IgD-negative memory B cell (primary cell): ENCODE data around the gene AGPAT2. TPM values are rescaled to one million over a fixed set of nuclear protein-coding genes. Genes with fewer than 3 reads are reported as not detected.
"Not testable (repeated sequence)": the region's sequence is repeated elsewhere in the genome, so short reads cannot be mapped to it uniquely, and the experiment has no call there.

Experiments used
- H3K27ac Mint-ChIP-seq, 3 donors: one replicate each; pipeline ENCODE4 v1.8.0; 2020 to 2022; ENCODE audit warnings: mild to moderate bottlenecking in 3 of 3, mixed read lengths in 3 of 3, moderate library complexity in 1 of 3
- H3K27me3 Mint-ChIP-seq: one replicate; pipeline ENCODE4 v1.8.0; 2021; ENCODE audit warnings: mixed read lengths
- H3K36me3 Mint-ChIP-seq: one replicate; pipeline ENCODE4 v1.8.0; 2020; ENCODE audit warnings: mild to moderate bottlenecking, mixed read lengths
- H3K4me1 Mint-ChIP-seq, 3 donors: one replicate each; pipeline ENCODE4 v1.8.0; 2020 to 2022; ENCODE audit warnings: mixed read lengths in 3 of 3, mild to moderate bottlenecking in 1 of 3
- H3K4me3 Mint-ChIP-seq, 4 donors: one replicate each; pipeline ENCODE4 v1.8.0; 2020 to 2022; ENCODE audit warnings: mild to moderate bottlenecking in 4 of 4, mixed read lengths in 4 of 4, moderate library complexity in 3 of 4
- H3K9me3 Mint-ChIP-seq, 3 donors: one replicate each; pipeline ENCODE4 v1.8.0; 2020 to 2021; ENCODE audit warnings: mixed read lengths in 3 of 3, mild to moderate bottlenecking in 1 of 3
- polyA plus RNA-seq: library from polyadenylated mRNA; unstranded; fragments of 300-500 nt; fragmentation: Illumina TruSeq; gene quantifications from one replicate; pipeline ENCODE4 v1.2.3, GENCODE V29; 2021

The AGPAT2 gene
- polyA plus RNA-seq, 1 donor from 2014 or later, result 42.0 TPM

DNA sequence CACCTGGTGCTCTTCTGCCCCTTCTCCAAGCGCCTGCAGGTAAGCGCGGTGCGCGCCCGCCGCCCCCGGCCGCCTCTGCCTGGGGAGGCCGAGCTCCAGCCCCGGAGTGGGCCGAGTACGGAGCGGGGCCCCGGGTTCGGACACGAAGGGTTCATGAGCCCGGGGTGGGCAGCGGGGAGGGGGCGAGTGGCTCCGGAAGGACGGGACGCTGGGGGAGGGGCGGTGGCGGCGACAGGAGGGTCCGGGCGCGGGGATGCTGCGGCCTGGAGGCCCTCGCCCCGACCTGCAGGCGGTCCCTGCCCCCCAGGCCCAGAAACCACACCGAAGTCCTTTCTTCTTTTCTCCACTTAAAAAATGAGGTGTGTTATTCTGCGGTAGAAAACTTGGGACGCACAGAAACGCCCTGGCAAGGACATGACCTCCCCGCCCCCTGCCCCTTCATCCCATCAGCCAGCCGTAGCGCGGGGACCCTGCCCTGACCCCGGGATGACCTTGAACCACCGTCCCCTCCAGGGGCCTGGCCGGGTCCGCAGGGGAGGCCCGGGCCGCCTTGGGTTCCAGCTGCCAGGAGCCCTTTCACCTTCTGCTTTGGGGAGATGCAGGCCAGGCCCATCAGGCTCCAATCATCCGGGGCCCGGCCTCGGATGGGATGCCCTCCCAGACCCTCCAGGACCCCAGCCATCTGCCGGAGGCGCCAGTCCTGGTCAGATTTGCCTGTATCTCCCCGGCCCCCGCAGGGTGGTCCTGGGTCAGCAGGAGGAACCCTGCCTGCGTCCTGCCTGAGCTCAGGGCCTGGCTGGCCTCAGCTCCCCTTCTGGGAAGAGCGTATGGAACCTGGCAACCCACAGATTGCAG, 25.7 kb upstream of the AGPAT2 start:
- Mint-ChIP-seq H3K27ac (no peak overlapping the region), H3K4me3 (peak overlapping the region in 1 of 4 donors; percentile 33), H3K36me3 (no peaks in the 10 kb centered on the region), H3K4me1 (peaks cover 0 to 5% (median 0%) of the 10 kb centered on the region in 3 donors), H3K27me3 (peaks cover 31% of the 10 kb centered on the region), H3K9me3 (no peaks in the 10 kb centered on the region)

DNA sequence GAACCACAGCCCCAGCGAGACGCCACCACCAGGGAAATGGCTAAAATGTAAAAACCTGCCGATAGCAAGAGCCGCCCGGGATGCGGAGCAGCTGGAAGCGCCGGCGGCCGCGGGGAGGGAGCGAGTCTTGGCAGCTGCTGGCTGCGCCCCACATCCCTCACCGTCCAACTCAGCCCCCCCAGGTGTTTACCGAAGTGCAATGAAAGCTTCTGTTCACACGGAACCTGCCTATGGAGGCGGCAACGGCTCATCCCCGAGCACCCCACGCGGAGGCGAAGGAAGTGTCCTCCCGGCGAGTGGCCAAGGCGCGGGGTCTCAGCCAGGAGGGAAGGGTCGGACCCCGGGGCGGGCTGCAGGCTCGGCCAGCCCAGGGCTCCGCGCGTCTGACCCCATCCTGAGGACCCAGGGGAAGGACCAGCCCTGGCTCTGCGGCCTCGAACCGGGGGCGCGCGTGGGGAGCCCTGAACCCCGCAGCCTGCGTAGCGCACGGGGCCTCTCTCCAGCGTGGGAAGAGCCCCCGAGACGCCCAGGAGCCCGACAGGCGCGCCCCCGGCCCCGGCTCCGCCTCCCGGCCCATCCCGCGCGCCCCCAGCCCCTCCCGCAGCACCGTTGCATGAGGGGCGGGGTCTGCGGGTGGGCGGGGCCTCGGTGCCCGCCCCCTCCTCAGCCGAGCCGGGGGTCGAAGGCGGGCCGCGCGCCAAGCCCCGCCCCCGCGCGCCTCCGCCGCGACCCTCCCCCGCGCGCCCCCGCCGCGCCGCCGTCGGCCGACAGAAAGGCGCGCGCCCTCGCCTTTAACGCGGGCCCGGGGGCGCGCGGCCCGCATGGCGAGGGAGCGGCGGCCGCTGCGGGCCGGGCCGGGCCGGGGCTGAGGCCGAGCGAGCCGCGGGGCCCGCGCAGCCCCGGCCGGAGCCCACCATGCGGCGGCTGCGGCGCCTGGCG, 24.8 kb upstream of the AGPAT2 start, which contains the start of gene DIPK1B:
DIPK1B (plus strand) TSS at position 822 of the 939 bp plus-strand sequence; CDS start at position 916, 94 bp downstream.
- Mint-ChIP-seq H3K27ac (peak within 1 kb of the TSS in 1 of 3 donors; percentile 21), H3K36me3 (no peaks in the 10 kb centered on the region), H3K27me3 (peaks cover 31% of the 10 kb centered on the region), H3K4me3 (peak within 1 kb of the TSS; percentile 61 to 91 (median 76)), H3K9me3 (no peaks in the 10 kb centered on the region), H3K4me1 (peaks cover 0 to 5% (median 0%) of the 10 kb centered on the region in 3 donors)

GRCh38 chr9:136711219-136711648, 24.0 kb upstream of the AGPAT2 start:
- H3K27ac Mint-ChIP-seq, result peak overlapping the region in 1 of 3 donors; percentile 21
- not testable (repeated sequence) for H3K4me1 Mint-ChIP-seq, H3K9me3 Mint-ChIP-seq, H3K36me3 Mint-ChIP-seq
- H3K4me3 Mint-ChIP-seq, result peak overlapping the region; percentile 16 to 91 (median 76)
- H3K27me3 Mint-ChIP-seq, result peaks cover 31% of the 10 kb centered on the region

- H3K27ac Mint-ChIP-seq, result peak overlapping the region in 1 of 3 donors; percentile 26
- peaks cover 27% of the 10 kb centered on the region for H3K27me3 Mint-ChIP-seq
- H3K4me1 Mint-ChIP-seq, result peaks cover 0 to 5% (median 0%) of the 10 kb centered on the region in 3 donors
- H3K9me3 Mint-ChIP-seq, result no peaks in the 10 kb centered on the region
- H3K4me3 Mint-ChIP-seq, result peak overlapping the region in 3 of 4 donors; percentile 66 to 91 (median 78)
- no peaks in the 10 kb centered on the region for H3K36me3 Mint-ChIP-seq
Observed at GRCh38 chr9:136710543-136710942, 23.3 kb upstream of the AGPAT2 start.

GRCh38 chr9:136709454-136710109, 22.3 kb upstream of the AGPAT2 start:
- Mint-ChIP-seq H3K9me3 (no peaks in the 10 kb centered on the region), H3K27me3 (peaks cover 27% of the 10 kb centered on the region), H3K27ac (no peak overlapping the region), H3K4me3 (no peak overlapping the region), H3K4me1 (peaks cover 0 to 8% (median 0%) of the 10 kb centered on the region in 3 donors), H3K36me3 (no peaks in the 10 kb centered on the region)

- H3K36me3 Mint-ChIP-seq, result no peaks in the 10 kb centered on the region
- peak overlapping the region in 1 of 4 donors; percentile 60 for H3K4me3 Mint-ChIP-seq
- H3K4me1 Mint-ChIP-seq, result peaks cover 0 to 7% (median 7%) of the 10 kb centered on the region in 3 donors
- H3K27me3 Mint-ChIP-seq, result peaks cover 23% of the 10 kb centered on the region
- H3K27ac Mint-ChIP-seq, result no peak overlapping the region
- no peaks in the 10 kb centered on the region for H3K9me3 Mint-ChIP-seq
Observed at GRCh38 chr9:136707849-136708517, 20.7 kb upstream of the AGPAT2 start.

- Mint-ChIP-seq H3K27me3 (peaks cover 23% of the 10 kb centered on the region), H3K36me3 (no peaks in the 10 kb centered on the region), H3K4me3 (no peak overlapping the region), H3K9me3 (no peaks in the 10 kb centered on the region), H3K4me1 (peaks cover 0 to 8% (median 7%) of the 10 kb centered on the region in 3 donors), H3K27ac (no peak overlapping the region)
Observed at GRCh38 chr9:136707011-136707410, 19.8 kb upstream of the AGPAT2 start.

DNA sequence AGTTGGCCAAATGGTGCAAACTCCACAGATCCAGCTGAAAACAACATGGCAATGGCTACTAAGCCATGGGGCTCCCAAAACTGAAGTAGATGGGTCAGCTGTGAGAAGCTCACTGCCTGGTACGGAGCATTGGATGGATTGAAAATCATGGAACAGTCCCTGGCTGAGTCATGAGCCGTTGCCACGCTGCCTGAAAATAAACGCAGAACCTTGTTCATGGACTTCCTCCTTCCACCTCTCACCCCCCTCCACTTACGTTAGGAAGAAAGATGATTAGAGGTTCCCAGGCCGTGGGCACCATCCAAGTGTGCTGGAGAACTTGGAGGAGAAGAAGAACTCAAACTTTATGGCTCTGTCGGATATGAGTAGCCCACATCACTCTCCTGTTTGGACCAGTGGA, 18.3 kb upstream of the AGPAT2 start:
- H3K27ac Mint-ChIP-seq, result peak overlapping the region in 1 of 3 donors; percentile 65
- H3K9me3 Mint-ChIP-seq, result no peaks in the 10 kb centered on the region
- H3K36me3 Mint-ChIP-seq, result no peaks in the 10 kb centered on the region
- peaks cover 6 to 18% (median 8%) of the 10 kb centered on the region in 3 donors for H3K4me1 Mint-ChIP-seq
- H3K4me3 Mint-ChIP-seq, result no peak overlapping the region
- H3K27me3 Mint-ChIP-seq, result peaks cover 20% of the 10 kb centered on the region

GRCh38 chr9:136704741-136705140, 17.5 kb upstream of the AGPAT2 start:
- H3K4me3 Mint-ChIP-seq, H3K36me3 Mint-ChIP-seq, H3K9me3 Mint-ChIP-seq, H3K27ac Mint-ChIP-seq: not testable (repeated sequence)
- peaks cover 13% of the 10 kb centered on the region for H3K27me3 Mint-ChIP-seq
- peaks cover 6 to 18% (median 10%) of the 10 kb centered on the region in 3 donors for H3K4me1 Mint-ChIP-seq

DNA sequence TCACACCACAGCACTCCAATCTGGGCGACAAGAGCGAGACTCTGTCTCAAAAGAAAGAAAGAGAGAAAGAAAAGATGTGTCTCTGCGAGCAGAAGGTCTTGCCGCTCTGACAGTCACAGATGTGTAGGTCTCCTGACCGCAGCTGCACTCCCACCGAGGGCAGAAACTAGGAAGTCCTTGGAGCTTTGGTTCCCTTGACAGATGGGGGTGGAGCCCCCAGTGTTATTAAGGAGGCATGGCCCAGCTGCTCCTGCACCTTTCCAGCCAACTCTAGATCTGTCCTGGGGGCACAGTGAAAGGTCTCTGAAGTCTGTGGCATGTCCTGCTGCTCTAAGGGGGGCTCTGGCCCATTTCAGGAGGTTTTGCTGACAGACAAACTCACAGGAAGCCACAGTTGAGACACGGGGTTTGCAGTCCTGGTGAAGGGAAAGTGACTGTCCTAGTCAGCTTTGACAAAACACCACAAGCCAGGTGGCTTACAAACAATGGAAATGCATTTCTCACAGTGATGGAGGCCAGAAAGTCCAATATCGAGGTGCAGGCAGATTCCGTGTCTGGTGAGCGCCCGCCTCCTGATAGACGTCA, 16.1 kb upstream of the AGPAT2 start:
- Mint-ChIP-seq H3K27ac (peak overlapping the region in 2 of 3 donors; percentile 50 to 76), H3K4me3 (peak overlapping the region in 3 of 4 donors; percentile 23 to 57 (median 37)), H3K27me3 (peaks cover 13% of the 10 kb centered on the region), H3K4me1 (peaks cover 6 to 18% (median 10%) of the 10 kb centered on the region in 3 donors), H3K9me3 (no peaks in the 10 kb centered on the region), H3K36me3 (no peaks in the 10 kb centered on the region)

GRCh38 chr9:136701668-136702053, 14.4 kb upstream of the AGPAT2 start:
- Mint-ChIP-seq H3K9me3 (no peaks in the 10 kb centered on the region), H3K36me3 (no peaks in the 10 kb centered on the region), H3K4me1 (peaks cover 9 to 18% (median 10%) of the 10 kb centered on the region in 3 donors), H3K27me3 (peaks cover 19% of the 10 kb centered on the region), H3K4me3 (peak overlapping the region; percentile 21 to 88 (median 76)), H3K27ac (peak overlapping the region; percentile 82 to 91 (median 91))

GRCh38 chr9:136700959-136701667, 13.9 kb upstream of the AGPAT2 start:
- Mint-ChIP-seq H3K9me3 (no peaks in the 10 kb centered on the region), H3K4me3 (peak overlapping the region; percentile 72 to 88 (median 78)), H3K27ac (peak overlapping the region; percentile 82 to 91 (median 91)), H3K4me1 (peaks cover 9 to 18% (median 10%) of the 10 kb centered on the region in 3 donors), H3K36me3 (no peaks in the 10 kb centered on the region), H3K27me3 (peaks cover 19% of the 10 kb centered on the region)

- peaks cover 19% of the 10 kb centered on the region for H3K27me3 Mint-ChIP-seq
- H3K4me3 Mint-ChIP-seq, result no peak overlapping the region
- H3K27ac Mint-ChIP-seq, result peak overlapping the region in 2 of 3 donors; percentile 82 to 91
- H3K4me1 Mint-ChIP-seq, result peaks cover 8 to 18% (median 9%) of the 10 kb centered on the region in 3 donors
- H3K36me3 Mint-ChIP-seq, result no peaks in the 10 kb centered on the region
- no peaks in the 10 kb centered on the region for H3K9me3 Mint-ChIP-seq
Observed at GRCh38 chr9:136700304-136700703, 13.0 kb upstream of the AGPAT2 start.
